Hepatocyte (in vitro differentiated cells): ENCODE data around the gene CAPRIN2. TPM values are rescaled to one million over a fixed set of nuclear protein-coding genes. Genes with fewer than 3 reads are reported as not detected.

Experiments used
- DNase-seq: peaks from one replicate; pipeline ENCODE4 v3.0.0-alpha.2; 2016; ENCODE audit warnings: low spot score
- H2AFZ ChIP-seq: fragments of 200-600 bp; sonication (generic); 2 replicates; pipeline ENCODE4 v1.6.0; 2016; ENCODE audit warnings: antibody characterized with exemption, mild to moderate bottlenecking
- H3K27ac ChIP-seq: fragments of 200-600 bp; sonication (generic); 2 replicates; pipeline ENCODE4 v1.5.1; 2016; ENCODE audit warnings: mild to moderate bottlenecking
- H3K27me3 ChIP-seq: fragments of 200-600 bp; sonication (generic); 2 replicates; pipeline ENCODE4 v1.6.1; 2016
- H3K36me3 ChIP-seq: fragments of 200-600 bp; sonication (generic); replicated peaks from 2 replicates; pipeline ENCODE4 v1.5.1; 2016; ENCODE audit warnings: low read depth; ENCODE audit not compliant: insufficient read depth
- H3K4me1 ChIP-seq: fragments of 200-600 bp; sonication (generic); 2 replicates; pipeline ENCODE4 v1.5.1; 2016; ENCODE audit warnings: mild to moderate bottlenecking, moderate library complexity; ENCODE audit not compliant: insufficient read depth
- H3K4me2 ChIP-seq: fragments of 200-600 bp; sonication (generic); 2 replicates; pipeline ENCODE4 v1.6.0; 2016
- H3K4me3 ChIP-seq: fragments of 200-600 bp; sonication (generic); 2 replicates; pipeline ENCODE4 v1.5.1; 2016; ENCODE audit warnings: mild to moderate bottlenecking
- H3K79me2 ChIP-seq: fragments of 200-600 bp; sonication (generic); 2 replicates; pipeline ENCODE4 v1.6.0; 2017; ENCODE audit warnings: mild to moderate bottlenecking
- H3K9me2 ChIP-seq: fragments of 200-600 bp; sonication (generic); replicated peaks from 2 replicates; pipeline ENCODE4 v1.6.0; 2017; ENCODE audit warnings: mild to moderate bottlenecking; ENCODE audit not compliant: insufficient read depth
- H3K9me3 ChIP-seq: fragments of 200-600 bp; sonication (generic); 2 replicates; pipeline ENCODE4 v1.5.1; 2016; ENCODE audit warnings: low read depth, mild to moderate bottlenecking
- H4K20me1 ChIP-seq: fragments of 200-600 bp; sonication (generic); 2 replicates; pipeline ENCODE4 v1.6.0; 2016; ENCODE audit warnings: mild to moderate bottlenecking; ENCODE audit not compliant: insufficient read depth, poor library complexity, severe bottlenecking
- EZH2 ChIP-seq: fragments of 200-600 bp; sonication (generic); IDR thresholded peaks from 2 replicates; pipeline ENCODE4 v1.6.1; 2016; ENCODE audit warnings: antibody characterized with exemption, mild to moderate bottlenecking, borderline replicate concordance
- EZH2phosphoT487 ChIP-seq: fragments of 200-600 bp; sonication (generic); IDR thresholded peaks from one replicate; pipeline ENCODE4 v1.6.1; 2018; ENCODE audit warnings: antibody characterized with exemption, mild to moderate bottlenecking, low read depth, moderate library complexity; ENCODE audit not compliant: unreplicated experiment, severe bottlenecking
- WGBS: methylation state at CpG from one replicate; pipeline ENCODE4 v1.1.6; 2016; ENCODE audit warnings: low lambda C conversion rate; ENCODE audit errors: missing lambda C conversion rate; 5-methylcytosine and 5-hydroxymethylcytosine counted together
- polyA plus RNA-seq: library from polyadenylated mRNA; unstranded; fragments of >200 nt; fragmentation: Nextera tagmentation; extraction: Ambion mirVana; gene quantifications from 2 replicates; pipeline ENCODE4 v1.2.1, GENCODE V29; 2016
- total RNA-seq: library from RNA; depleted of rRNA; stranded (reverse); fragments of >200 nt; gene quantifications from 2 replicates; pipeline ENCODE4 v1.2.3, GENCODE V29; 2014
- TF ChIP-seq, protein P1 (sequence below): fragments of 200-600 bp; sonication (generic); IDR thresholded peaks from 2 replicates; pipeline ENCODE4 v1.5.1; 2016; ENCODE audit warnings: antibody characterized with exemption, mild to moderate bottlenecking; ENCODE audit not compliant: poor library complexity

The CAPRIN2 gene
- total and polyA plus RNA-seq, 2 experiments from 2014 or later: 19.0 to 25.4 TPM

DNA sequence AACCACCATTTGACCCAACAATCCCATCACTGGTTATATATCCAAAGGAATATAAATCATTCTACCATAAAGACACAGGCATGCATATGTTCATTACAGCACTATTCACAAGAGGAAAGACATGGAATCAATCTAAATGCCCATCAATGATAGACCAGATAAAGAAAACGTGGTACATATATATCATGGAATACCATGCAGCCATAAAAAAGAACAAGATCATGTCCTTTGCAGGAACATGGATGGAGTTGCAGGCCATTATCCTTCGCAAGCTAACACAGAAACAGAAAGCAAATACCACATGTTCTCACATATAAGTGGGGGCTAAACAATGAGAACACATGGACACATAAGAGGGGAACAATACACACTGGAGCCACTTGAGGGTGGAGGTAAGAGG lies 15.7 kb downstream of the CAPRIN2 start:
- H3K27me3 ChIP-seq: no peaks in the 10 kb centered on the region
- WGBS: 96% methylated on average over 2 of the region's 2 CpGs
- H3K36me3 ChIP-seq: no peaks in the 10 kb centered on the region
- H3K4me3 ChIP-seq: no peak overlapping the region
- no peak overlapping the region for H3K4me2 ChIP-seq
- H3K9me3 ChIP-seq: no peaks in the 10 kb centered on the region
- H3K4me1 ChIP-seq: no peaks in the 10 kb centered on the region
- H2AFZ ChIP-seq: no peak overlapping the region
- peaks cover 33% of the 10 kb centered on the region for H3K79me2 ChIP-seq
- no peaks in the 10 kb centered on the region for H3K9me2 ChIP-seq
- TF ChIP-seq EZH2phosphoT487 (no peak), EZH2 (no peak)
- TF ChIP-seq, protein P1, sequence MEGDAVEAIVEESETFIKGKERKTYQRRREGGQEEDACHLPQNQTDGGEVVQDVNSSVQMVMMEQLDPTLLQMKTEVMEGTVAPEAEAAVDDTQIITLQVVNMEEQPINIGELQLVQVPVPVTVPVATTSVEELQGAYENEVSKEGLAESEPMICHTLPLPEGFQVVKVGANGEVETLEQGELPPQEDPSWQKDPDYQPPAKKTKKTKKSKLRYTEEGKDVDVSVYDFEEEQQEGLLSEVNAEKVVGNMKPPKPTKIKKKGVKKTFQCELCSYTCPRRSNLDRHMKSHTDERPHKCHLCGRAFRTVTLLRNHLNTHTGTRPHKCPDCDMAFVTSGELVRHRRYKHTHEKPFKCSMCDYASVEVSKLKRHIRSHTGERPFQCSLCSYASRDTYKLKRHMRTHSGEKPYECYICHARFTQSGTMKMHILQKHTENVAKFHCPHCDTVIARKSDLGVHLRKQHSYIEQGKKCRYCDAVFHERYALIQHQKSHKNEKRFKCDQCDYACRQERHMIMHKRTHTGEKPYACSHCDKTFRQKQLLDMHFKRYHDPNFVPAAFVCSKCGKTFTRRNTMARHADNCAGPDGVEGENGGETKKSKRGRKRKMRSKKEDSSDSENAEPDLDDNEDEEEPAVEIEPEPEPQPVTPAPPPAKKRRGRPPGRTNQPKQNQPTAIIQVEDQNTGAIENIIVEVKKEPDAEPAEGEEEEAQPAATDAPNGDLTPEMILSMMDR: no peak
- H4K20me1 ChIP-seq: no peaks in the 10 kb centered on the region
- DNase-seq: no peak
- H3K27ac ChIP-seq: no peak overlapping the region

DNA sequence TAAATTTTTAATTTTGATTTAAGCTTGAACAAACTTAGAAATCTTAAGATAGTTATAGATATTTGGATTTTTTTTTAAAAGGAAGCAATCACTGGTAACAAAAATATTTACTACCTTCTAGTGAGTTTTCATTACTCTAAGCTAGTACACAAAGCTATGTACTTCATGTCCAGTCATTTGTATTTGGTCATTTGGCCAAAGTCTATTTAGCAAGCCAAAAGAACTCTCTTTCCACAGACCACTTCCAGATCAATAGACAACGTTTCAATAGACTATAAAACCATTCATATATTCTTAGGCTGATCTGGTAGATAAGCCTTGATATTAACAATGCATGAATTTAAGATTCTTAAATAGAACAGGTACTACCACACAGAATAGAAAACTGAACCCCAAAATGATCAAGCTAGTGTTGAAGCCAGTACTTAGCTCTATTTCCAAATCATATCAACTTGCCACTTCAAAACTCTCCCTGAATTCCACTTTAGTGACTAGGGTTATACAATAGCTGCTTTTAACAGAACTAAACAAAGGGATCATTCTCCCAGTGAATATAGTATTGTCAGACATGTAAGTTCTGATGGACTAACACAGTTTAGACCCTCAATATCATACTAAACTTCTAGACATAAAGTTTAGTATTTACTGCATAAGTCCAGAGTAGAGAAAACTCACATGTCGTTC lies 21.7 kb downstream of the CAPRIN2 start:
- TF ChIP-seq EZH2phosphoT487 (no peak), EZH2 (no peak)
- TF ChIP-seq, protein P1: no peak
- no peaks in the 10 kb centered on the region for H3K9me3 ChIP-seq
- no peak overlapping the region for H3K27ac ChIP-seq
- H3K79me2 ChIP-seq: peaks cover 3% of the 10 kb centered on the region
- no peaks in the 10 kb centered on the region for H3K27me3 ChIP-seq
- no peaks in the 10 kb centered on the region for H3K4me1 ChIP-seq
- H3K4me3 ChIP-seq: no peak overlapping the region
- WGBS: 92% methylated on average over 2 of the region's 2 CpGs
- no peak overlapping the region for H2AFZ ChIP-seq
- no peaks in the 10 kb centered on the region for H3K36me3 ChIP-seq
- no peak overlapping the region for H3K4me2 ChIP-seq
- H3K9me2 ChIP-seq: no peaks in the 10 kb centered on the region
- H4K20me1 ChIP-seq: no peaks in the 10 kb centered on the region
- no peak for DNase-seq

DNA sequence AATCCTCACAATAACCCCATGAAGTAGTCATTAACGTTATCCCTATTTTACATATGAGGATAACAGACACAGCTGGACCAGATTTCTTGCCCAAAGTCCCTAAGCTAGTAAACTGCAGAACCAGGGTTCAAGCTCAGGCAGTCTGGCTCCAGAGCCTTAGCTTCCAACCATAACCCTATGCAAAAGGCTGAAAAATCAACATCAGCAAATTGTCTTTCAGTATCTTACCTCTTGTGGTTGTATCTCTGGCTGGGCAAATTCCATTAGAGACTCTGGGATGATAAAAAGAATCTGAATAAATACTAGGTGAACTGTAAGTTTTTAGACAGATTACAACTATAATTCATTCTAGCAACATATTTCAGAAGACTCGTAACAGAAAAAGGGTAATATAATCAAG lies 24.7 kb downstream of the CAPRIN2 start:
- TF ChIP-seq, protein P1: no peak
- no peak for TF ChIP-seq EZH2phosphoT487
- TF ChIP-seq EZH2: no peak
- Histone ChIP-seq H3K79me2 (no peaks in the 10 kb centered on the region), H3K9me3 (no peaks in the 10 kb centered on the region), H3K27ac (no peak overlapping the region), H3K9me2 (no peaks in the 10 kb centered on the region), H3K27me3 (no peaks in the 10 kb centered on the region), H2AFZ (no peak overlapping the region), H3K4me3 (no peak overlapping the region), H3K4me1 (no peaks in the 10 kb centered on the region), H4K20me1 (no peaks in the 10 kb centered on the region), H3K4me2 (no peak overlapping the region), H3K36me3 (no peaks in the 10 kb centered on the region)
- no peak for DNase-seq
- WGBS: 94% methylated on average over 2 of the region's 2 CpGs
